OCI-LY1 (cell line): Measurements from ENCODE around the gene FHIT.

Experiments used
- H2AFZ ChIP-seq: fragments of 200-600 bp; sonication (generic), shearing (Covaris generic); 2 replicates; pipeline ENCODE4 v1.6.0; 2014; ENCODE audit warnings: antibody characterized with exemption, mild to moderate bottlenecking, low read length
- H3F3A ChIP-seq: fragments of 200-600 bp; sonication (generic), shearing (Covaris generic); 2 replicates; pipeline ENCODE4 v1.6.0; 2014; ENCODE audit warnings: mild to moderate bottlenecking, antibody characterized with exemption, low read length, moderate library complexity; ENCODE audit not compliant: insufficient read depth
- H3K27ac ChIP-seq: fragments of 200-600 bp; sonication (generic); 2 replicates; pipeline ENCODE4 v1.5.1; 2014; ENCODE audit warnings: low read length, mixed run types, mild to moderate bottlenecking, low read depth; ENCODE audit not compliant: poor library complexity, severe bottlenecking
- H3K27me3 ChIP-seq: fragments of 200-600 bp; sonication (generic); 2 replicates; pipeline ENCODE4 v1.6.0; 2014; ENCODE audit warnings: antibody characterized with exemption, mild to moderate bottlenecking, low read length, moderate library complexity; ENCODE audit not compliant: insufficient read depth
- H3K36me3 ChIP-seq: fragments of 200-600 bp; sonication (generic); 2 replicates; pipeline ENCODE4 v1.6.1; 2014; ENCODE audit warnings: mild to moderate bottlenecking, antibody characterized with exemption, low read length, moderate library complexity, mixed read lengths; ENCODE audit not compliant: insufficient read depth
- H3K4me1 ChIP-seq: fragments of 200-600 bp; sonication (generic); 2 replicates; pipeline ENCODE4 v1.5.1; 2014; ENCODE audit warnings: mild to moderate bottlenecking, low read length, moderate library complexity; ENCODE audit not compliant: insufficient read depth, severe bottlenecking
- H3K4me2 ChIP-seq: fragments of 200-600 bp; sonication (generic), shearing (Covaris generic); 2 replicates; pipeline ENCODE4 v1.6.1; 2014; ENCODE audit warnings: low read length
- H3K4me3 ChIP-seq: fragments of 200-600 bp; sonication (generic); 2 replicates; pipeline ENCODE4 v1.5.1; 2014; ENCODE audit warnings: low read length, low read depth, mild to moderate bottlenecking, mixed read lengths; ENCODE audit not compliant: poor library complexity, severe bottlenecking
- H3K79me2 ChIP-seq: fragments of 200-600 bp; shearing (Covaris generic); 2 replicates; pipeline ENCODE4 v1.6.1; 2016; ENCODE audit warnings: mixed run types, low read length, mixed read lengths; ENCODE audit not compliant: insufficient read depth
- H3K9ac ChIP-seq: fragments of 200-600 bp; sonication (generic), shearing (Covaris generic); 2 replicates; pipeline ENCODE4 v1.6.1; 2014; ENCODE audit warnings: mild to moderate bottlenecking, low read length, mixed read lengths
- H3K9me2 ChIP-seq: fragments of 200-600 bp; sonication (generic), shearing (Covaris generic); 2 replicates; pipeline ENCODE4 v1.6.1; 2014; ENCODE audit warnings: low read depth, mild to moderate bottlenecking, low read length, mixed read lengths
- H3K9me3 ChIP-seq: fragments of 200-600 bp; shearing (Covaris generic); 2 replicates; pipeline ENCODE4 v1.6.1; 2014; ENCODE audit warnings: low read length, mixed read lengths
- H4K20me1 ChIP-seq: fragments of 200-600 bp; sonication (generic), shearing (Covaris generic); 2 replicates; pipeline ENCODE4 v1.6.0; 2016; ENCODE audit warnings: mild to moderate bottlenecking, low read length; ENCODE audit not compliant: insufficient read depth
- CTCF ChIP-seq: fragments of 200-600 bp; sonication (generic), shearing (Covaris generic); IDR thresholded peaks from 2 replicates; pipeline ENCODE4 v1.5.1; 2017; ENCODE audit warnings: mild to moderate bottlenecking, antibody characterized with exemption, low read length, moderate library complexity, mixed read lengths
- EZH2 ChIP-seq: fragments of 200-600 bp; sonication (generic), shearing (Covaris generic); IDR thresholded peaks from 2 replicates; pipeline ENCODE4 v1.8.0; 2017; ENCODE audit warnings: borderline replicate concordance, mixed run types, mild to moderate bottlenecking, antibody characterized with exemption, low read length, moderate library complexity, mixed read lengths

The FHIT gene

GRCh38 chr3:60774617-60775016, 476.6 kb downstream of the FHIT start:
- Histone ChIP-seq H4K20me1 (no peaks in the 10 kb centered on the region), H3K4me3 (no peak overlapping the region), H3K36me3 (no peaks in the 10 kb centered on the region), H3K9ac (no peak overlapping the region), H3K27ac (no peak overlapping the region), H3K4me1 (no peaks in the 10 kb centered on the region), H3F3A (no peaks in the 10 kb centered on the region), H3K9me2 (no peaks in the 10 kb centered on the region), H2AFZ (no peak overlapping the region), H3K4me2 (no peak overlapping the region), H3K79me2 (no peaks in the 10 kb centered on the region), H3K9me3 (no peaks in the 10 kb centered on the region), H3K27me3 (no peaks in the 10 kb centered on the region)
- TF ChIP-seq EZH2 (no peak), CTCF (no peak)

DNA sequence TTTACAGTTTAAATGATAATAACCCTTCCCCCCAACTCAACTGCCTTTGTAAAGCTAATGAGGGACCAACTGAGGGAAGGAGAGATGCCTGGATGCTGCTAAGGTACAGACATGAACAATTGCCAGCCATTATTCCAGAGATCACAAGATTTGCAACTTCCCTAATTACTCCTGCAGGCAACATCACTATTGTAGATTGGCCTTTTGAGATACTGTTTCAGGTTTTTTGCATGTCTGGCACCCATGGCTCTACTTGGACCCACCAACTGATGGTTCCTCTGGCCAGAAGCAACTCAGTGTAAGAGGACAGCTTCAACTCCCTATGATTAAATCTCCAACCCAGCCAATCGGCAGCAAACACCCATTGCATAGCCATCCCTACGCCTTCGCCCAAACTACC, 478.7 kb downstream of the FHIT start:
- Histone ChIP-seq H3K4me1 (no peaks in the 10 kb centered on the region), H3K4me3 (no peak overlapping the region), H3K9me3 (no peaks in the 10 kb centered on the region), H3K27ac (no peak overlapping the region), H4K20me1 (no peaks in the 10 kb centered on the region), H3K36me3 (no peaks in the 10 kb centered on the region), H2AFZ (no peak overlapping the region), H3K79me2 (no peaks in the 10 kb centered on the region), H3K4me2 (no peak overlapping the region), H3K9ac (no peak overlapping the region), H3F3A (no peaks in the 10 kb centered on the region), H3K27me3 (no peaks in the 10 kb centered on the region), H3K9me2 (no peaks in the 10 kb centered on the region)
- TF ChIP-seq EZH2 (no peak), CTCF (no peak)

DNA sequence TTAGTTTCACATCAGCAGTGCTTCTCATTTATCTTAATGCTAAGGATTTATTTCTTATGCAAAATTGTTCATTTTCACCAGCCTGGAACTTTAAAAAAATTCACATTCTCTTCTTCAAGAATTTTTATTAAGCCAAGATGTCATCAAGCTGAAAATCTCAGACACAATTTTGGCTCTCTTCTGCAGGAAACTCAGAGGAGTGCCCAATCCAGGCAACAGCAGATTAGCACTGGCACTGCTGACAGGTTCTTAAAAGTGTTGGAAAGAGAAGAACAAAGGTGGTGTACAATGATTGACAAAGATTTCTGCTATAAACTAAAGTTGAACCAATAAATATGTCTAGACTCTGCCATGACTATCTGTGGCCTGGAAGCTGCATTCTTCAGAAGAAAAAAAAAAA, 479.5 kb downstream of the FHIT start:
- Histone ChIP-seq H3K4me1 (no peaks in the 10 kb centered on the region), H3F3A (no peaks in the 10 kb centered on the region), H3K27me3 (no peaks in the 10 kb centered on the region), H3K4me2 (no peak overlapping the region), H3K79me2 (no peaks in the 10 kb centered on the region), H3K9me2 (no peaks in the 10 kb centered on the region), H3K36me3 (no peaks in the 10 kb centered on the region), H3K4me3 (no peak overlapping the region), H3K9ac (no peak overlapping the region), H3K27ac (no peak overlapping the region), H2AFZ (no peak overlapping the region), H3K9me3 (no peaks in the 10 kb centered on the region), H4K20me1 (no peaks in the 10 kb centered on the region)
- TF ChIP-seq CTCF, result no peak
- no peak for TF ChIP-seq EZH2
